Activated T-cell treated with anti-CD3 and anti-CD28 coated beads, Interleukin-2, amount 50 U/mL, for 24 hours (primary cell): ENCODE results near the gene ALDOC.
"Not testable (repeated sequence)": the region's sequence is repeated elsewhere in the genome, so short reads cannot be mapped to it uniquely, and the experiment has no call there.

Source experiments
- DNase-seq: peaks from one replicate; pipeline ENCODE4 v3.0.0-alpha.2; 2020
- H3K27ac Mint-ChIP-seq: 2 replicates; pipeline ENCODE4 v1.8.0; 2020; ENCODE audit warnings: mild to moderate bottlenecking, mixed read lengths
- H3K27me3 Mint-ChIP-seq: 2 replicates; pipeline ENCODE4 v1.8.0; 2020; ENCODE audit warnings: mixed read lengths
- H3K36me3 Mint-ChIP-seq: 2 replicates; pipeline ENCODE4 v1.8.0; 2020; ENCODE audit warnings: low read depth, mixed read lengths
- H3K4me1 Mint-ChIP-seq: 2 replicates; pipeline ENCODE4 v1.8.0; 2020; ENCODE audit warnings: low read depth, mixed read lengths
- H3K4me3 Mint-ChIP-seq: 2 replicates; pipeline ENCODE4 v1.8.0; 2020; ENCODE audit warnings: mild to moderate bottlenecking, moderate library complexity, mixed read lengths
- H3K9me3 Mint-ChIP-seq: 2 replicates; pipeline ENCODE4 v1.8.0; 2020; ENCODE audit warnings: mixed read lengths

Gene ALDOC

GRCh38 chr17:28599311-28600184 is 22.9 kb upstream of the ALDOC start:
- DNase-seq: no peak
- Mint-ChIP-seq H3K4me3 (peak overlapping the region; percentile 91), H3K9me3 (no peaks in the 10 kb centered on the region), H3K27me3 (no peaks in the 10 kb centered on the region), H3K4me1 (peaks cover 23% of the 10 kb centered on the region), H3K27ac (peak overlapping the region; percentile 94), H3K36me3 (peaks cover 48% of the 10 kb centered on the region)

GRCh38 chr17:28598799-28599310 is 22.2 kb upstream of the ALDOC start, which contains the start of gene SPAG5:
Gene SPAG5, minus strand, starts transcription at chr17:28599025. Its CDS starts 79 bp downstream, at chr17:28598946.
- Mint-ChIP-seq H3K4me3 (peak within 1 kb of the TSS; percentile 91), H3K36me3 (peaks cover 48% of the 10 kb centered on the region), H3K27ac (peak within 1 kb of the TSS; percentile 94), H3K9me3 (no peaks in the 10 kb centered on the region), H3K4me1 (peaks cover 23% of the 10 kb centered on the region), H3K27me3 (no peaks in the 10 kb centered on the region)
- peak; percentile 95 for DNase-seq

- Mint-ChIP-seq H3K9me3 (no peaks in the 10 kb centered on the region), H3K36me3 (peaks cover 46% of the 10 kb centered on the region), H3K4me3 (peak overlapping the region; percentile 91), H3K27ac (peak overlapping the region; percentile 94), H3K27me3 (no peaks in the 10 kb centered on the region), H3K4me1 (peaks cover 23% of the 10 kb centered on the region)
- no peak for DNase-seq
Observed at GRCh38 chr17:28598389-28598788, 21.7 kb upstream of the ALDOC start.

- Mint-ChIP-seq H3K36me3 (peaks cover 48% of the 10 kb centered on the region), H3K27ac (peak overlapping the region; percentile 94), H3K4me1 (peaks cover 23% of the 10 kb centered on the region), H3K9me3 (no peaks in the 10 kb centered on the region), H3K27me3 (no peaks in the 10 kb centered on the region), H3K4me3 (peak overlapping the region; percentile 91)
- DNase-seq: no peak
Observed at GRCh38 chr17:28597606-28598383, 21.1 kb upstream of the ALDOC start.

GRCh38 chr17:28592260-28592659 is 15.6 kb upstream of the ALDOC start:
- DNase-seq: no peak
- H3K9me3 Mint-ChIP-seq: no peaks in the 10 kb centered on the region
- no peak overlapping the region for H3K4me3 Mint-ChIP-seq
- peaks cover 72% of the 10 kb centered on the region for H3K36me3 Mint-ChIP-seq
- H3K4me1 Mint-ChIP-seq: peaks cover 1% of the 10 kb centered on the region
- H3K27ac Mint-ChIP-seq: no peak overlapping the region
- H3K27me3 Mint-ChIP-seq: no peaks in the 10 kb centered on the region

- H3K36me3 Mint-ChIP-seq: peaks cover 28% of the 10 kb centered on the region
- no peak overlapping the region for H3K4me3 Mint-ChIP-seq
- H3K9me3 Mint-ChIP-seq: no peaks in the 10 kb centered on the region
- H3K27me3 Mint-ChIP-seq: no peaks in the 10 kb centered on the region
- H3K27ac Mint-ChIP-seq: no peak overlapping the region
- DNase-seq: no peak
- H3K4me1 Mint-ChIP-seq: no peaks in the 10 kb centered on the region
Observed at GRCh38 chr17:28585851-28586250, 9.2 kb upstream of the ALDOC start.

GRCh38 chr17:28584434-28584833 is 7.7 kb upstream of the ALDOC start:
- H3K36me3 Mint-ChIP-seq: peaks cover 33% of the 10 kb centered on the region
- no peak overlapping the region for H3K27ac Mint-ChIP-seq
- H3K27me3 Mint-ChIP-seq: no peaks in the 10 kb centered on the region
- H3K4me3 Mint-ChIP-seq: no peak overlapping the region
- no peak for DNase-seq
- peaks cover 11% of the 10 kb centered on the region for H3K4me1 Mint-ChIP-seq
- no peaks in the 10 kb centered on the region for H3K9me3 Mint-ChIP-seq

GRCh38 chr17:28582513-28582912 is 5.8 kb upstream of the ALDOC start:
- no peak overlapping the region for H3K4me3 Mint-ChIP-seq
- H3K36me3 Mint-ChIP-seq: peaks cover 33% of the 10 kb centered on the region
- no peaks in the 10 kb centered on the region for H3K9me3 Mint-ChIP-seq
- H3K27me3 Mint-ChIP-seq: no peaks in the 10 kb centered on the region
- DNase-seq: no peak
- H3K27ac Mint-ChIP-seq: no peak overlapping the region
- H3K4me1 Mint-ChIP-seq: peaks cover 16% of the 10 kb centered on the region

- DNase-seq: no peak
- H3K4me3 Mint-ChIP-seq: no peak overlapping the region
- peaks cover 47% of the 10 kb centered on the region for H3K36me3 Mint-ChIP-seq
- peaks cover 28% of the 10 kb centered on the region for H3K4me1 Mint-ChIP-seq
- no peaks in the 10 kb centered on the region for H3K9me3 Mint-ChIP-seq
- no peaks in the 10 kb centered on the region for H3K27me3 Mint-ChIP-seq
- no peak overlapping the region for H3K27ac Mint-ChIP-seq
Observed at GRCh38 chr17:28580959-28581358, 4.3 kb upstream of the ALDOC start.

GRCh38 chr17:28579526-28579925 is 2.8 kb upstream of the ALDOC start:
- DNase-seq: no peak

GRCh38 chr17:28578246-28579195 is 1.8 kb upstream of the ALDOC start:
- H3K4me1 Mint-ChIP-seq: peaks cover 31% of the 10 kb centered on the region
- peak overlapping the region; percentile 9 for H3K4me3 Mint-ChIP-seq
- peak overlapping the region; percentile 83 for H3K27ac Mint-ChIP-seq
- H3K27me3 Mint-ChIP-seq: no peaks in the 10 kb centered on the region
- no peak for DNase-seq
- no peaks in the 10 kb centered on the region for H3K9me3 Mint-ChIP-seq
- H3K36me3 Mint-ChIP-seq: peaks cover 63% of the 10 kb centered on the region

More at GRCh38 chr17:28579526-28579925, 2.8 kb upstream of the ALDOC start:
- H3K4me3 Mint-ChIP-seq: no peak overlapping the region
- H3K27ac Mint-ChIP-seq: peak overlapping the region; percentile 83
- H3K4me1 Mint-ChIP-seq: peaks cover 31% of the 10 kb centered on the region
- H3K9me3 Mint-ChIP-seq: no peaks in the 10 kb centered on the region
- no peaks in the 10 kb centered on the region for H3K27me3 Mint-ChIP-seq
- H3K36me3 Mint-ChIP-seq: peaks cover 53% of the 10 kb centered on the region

GRCh38 chr17:28577466-28577824 is 750 bp upstream of the ALDOC start:
- Mint-ChIP-seq H3K27ac (no peak overlapping the region), H3K4me1 (peaks cover 36% of the 10 kb centered on the region), H3K4me3 (no peak overlapping the region), H3K36me3 (peaks cover 66% of the 10 kb centered on the region), H3K9me3 (no peaks in the 10 kb centered on the region), H3K27me3 (no peaks in the 10 kb centered on the region)
- DNase-seq: no peak

GRCh38 chr17:28576016-28576415 is 679 bp downstream of the ALDOC start:
- peaks cover 71% of the 10 kb centered on the region for H3K36me3 Mint-ChIP-seq
- peak overlapping the region; percentile 78 for H3K4me3 Mint-ChIP-seq
- DNase-seq, H3K9me3 Mint-ChIP-seq, H3K27me3 Mint-ChIP-seq: not testable (repeated sequence)
- H3K27ac Mint-ChIP-seq: peak overlapping the region; percentile 60
- H3K4me1 Mint-ChIP-seq: peaks cover 46% of the 10 kb centered on the region
